SJCRH30 (cell line): ENCODE results near the gene SERAC1. TPM values are rescaled to one million over a fixed set of nuclear protein-coding genes. Genes with fewer than 3 reads are reported as not detected.
"Not testable (repeated sequence)": the region's sequence is repeated elsewhere in the genome, so short reads cannot be mapped to it uniquely, and the experiment has no call there.

ENCODE experiments used
- DNase-seq, 2 experiments: peaks; one replicate each; pipeline ENCODE4 v3.0.0-alpha.2; 2015 to 2020
- H3K27ac ChIP-seq: fragments of 250-450 bp; sonication (Bioruptor Pico); 2 replicates; pipeline ENCODE4 v1.5.1; 2020; ENCODE audit warnings: mild to moderate bottlenecking, moderate library complexity
- H3K27me3 ChIP-seq: fragments of 250-450 bp; sonication (Bioruptor Pico); 2 replicates; pipeline ENCODE4 v1.5.1; 2020; ENCODE audit warnings: mild to moderate bottlenecking, moderate library complexity
- H3K36me3 ChIP-seq: fragments of 250-450 bp; sonication (Bioruptor Pico); 2 replicates; pipeline ENCODE4 v1.5.1; 2020; ENCODE audit warnings: mild to moderate bottlenecking, moderate library complexity
- H3K4me1 ChIP-seq: fragments of 250-450 bp; sonication (Bioruptor Pico); 2 replicates; pipeline ENCODE4 v1.5.1; 2020; ENCODE audit warnings: mild to moderate bottlenecking, moderate library complexity
- H3K4me3 ChIP-seq: fragments of 250-450 bp; sonication (Bioruptor Pico); 2 replicates; pipeline ENCODE4 v1.5.1; 2020; ENCODE audit warnings: mild to moderate bottlenecking, moderate library complexity
- H3K9me3 ChIP-seq: fragments of 250-450 bp; sonication (Bioruptor Pico); replicated peaks from 2 replicates; pipeline ENCODE4 v1.5.1; 2020; ENCODE audit warnings: mild to moderate bottlenecking, moderate library complexity
- total RNA-seq: library from RNA; depleted of rRNA; stranded (reverse); fragments of >200 nt; shearing (Covaris generic); gene quantifications from 2 replicates; pipeline ENCODE4 v1.2.3, GENCODE V29; 2014; rRNA removed

The SERAC1 gene
- total RNA-seq, result 11.2 and 12.3 TPM in 2 replicates

GRCh38 chr6:158168040-158168289 lies at the start of gene SERAC1:
Gene SERAC1 (minus strand): TSS chr6:158168262. CDS start chr6:158158363, 9,899 bp downstream.
- peaks cover 8% of the 10 kb centered on the region for H3K4me1 ChIP-seq
- peak within 1 kb of the TSS; percentile 84 for H3K4me3 ChIP-seq
- H3K9me3 ChIP-seq, result no peaks in the 10 kb centered on the region
- H3K27me3 ChIP-seq, result no peaks in the 10 kb centered on the region
- DNase-seq, result no peak
- no peaks in the 10 kb centered on the region; the same call in 1 of the 2 replicates for H3K36me3 ChIP-seq
- peak within 1 kb of the TSS; percentile 82 for H3K27ac ChIP-seq

- Histone ChIP-seq H3K4me1 (peaks cover 4% of the 10 kb centered on the region; the same call in 1 of the 2 replicates), H3K27me3 (no peaks in the 10 kb centered on the region), H3K4me3 (no peak overlapping the region), H3K36me3 (no peaks in the 10 kb centered on the region), H3K9me3 (peaks cover 4% of the 10 kb centered on the region; the same call in 1 of the 2 replicates), H3K27ac (no peak overlapping the region)
- DNase-seq, result peak; percentile 75 to 89
Measured at GRCh38 chr6:158213925-158214674, 46.0 kb upstream of the SERAC1 start.

GRCh38 chr6:158211273-158212055 lies 43.4 kb upstream of the SERAC1 start:
- H3K27me3 ChIP-seq, result no peaks in the 10 kb centered on the region
- H3K36me3 ChIP-seq, result no peaks in the 10 kb centered on the region
- H3K27ac ChIP-seq, result no peak overlapping the region
- no peak overlapping the region for H3K4me3 ChIP-seq
- peak in 1 of 2 experiments; percentile 23 for DNase-seq
- no peaks in the 10 kb centered on the region for H3K9me3 ChIP-seq
- H3K4me1 ChIP-seq, result peaks cover 4% of the 10 kb centered on the region; the same call in 1 of the 2 replicates

- not testable (repeated sequence) for H3K27me3 ChIP-seq, H3K4me3 ChIP-seq, H3K36me3 ChIP-seq, DNase-seq, H3K4me1 ChIP-seq, H3K9me3 ChIP-seq, H3K27ac ChIP-seq
Measured at GRCh38 chr6:158209582-158210333, 41.7 kb upstream of the SERAC1 start.

- not testable (repeated sequence) for H3K27ac ChIP-seq
Measured at GRCh38 chr6:158208226-158209030, 40.4 kb upstream of the SERAC1 start.

DNA sequence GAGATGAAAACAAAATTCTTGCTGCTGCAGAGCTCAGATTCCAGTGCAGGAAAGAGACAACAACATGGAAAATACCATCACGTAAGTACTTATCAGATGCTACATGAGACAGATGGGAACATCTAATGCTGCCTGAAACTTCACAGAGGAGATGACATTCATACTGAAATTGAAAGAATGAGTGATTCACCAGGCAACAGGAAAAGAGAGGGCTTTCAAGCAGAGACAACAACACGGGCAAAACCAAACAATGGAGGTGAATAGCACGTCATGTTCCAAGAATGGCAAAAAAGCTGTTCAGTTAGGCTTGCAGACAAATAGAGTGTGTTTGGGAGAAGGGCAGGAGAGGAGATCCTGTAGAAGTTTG lies 39.3 kb upstream of the SERAC1 start:
- Histone ChIP-seq H3K4me3 (no peak overlapping the region), H3K4me1 (peaks cover 4% of the 10 kb centered on the region; the same call in 1 of the 2 replicates), H3K9me3 (no peaks in the 10 kb centered on the region), H3K36me3 (no peaks in the 10 kb centered on the region), H3K27me3 (no peaks in the 10 kb centered on the region), H3K27ac (no peak overlapping the region)
- no peak for DNase-seq

More at GRCh38 chr6:158208226-158209030, 40.4 kb upstream of the SERAC1 start:
- not testable (repeated sequence) for H3K27me3 ChIP-seq, H3K4me3 ChIP-seq, DNase-seq, H3K4me1 ChIP-seq, H3K9me3 ChIP-seq, H3K36me3 ChIP-seq

GRCh38 chr6:158206740-158207421 lies 38.8 kb upstream of the SERAC1 start:
- H3K27me3 ChIP-seq, result no peaks in the 10 kb centered on the region
- no peak overlapping the region for H3K27ac ChIP-seq
- no peak for DNase-seq
- H3K4me1 ChIP-seq, result peaks cover 4% of the 10 kb centered on the region; the same call in 1 of the 2 replicates
- no peaks in the 10 kb centered on the region for H3K36me3 ChIP-seq
- H3K4me3 ChIP-seq, result no peak overlapping the region
- no peaks in the 10 kb centered on the region for H3K9me3 ChIP-seq

GRCh38 chr6:158205169-158205944 lies 37.3 kb upstream of the SERAC1 start:
- no peak for DNase-seq
- no peaks in the 10 kb centered on the region for H3K9me3 ChIP-seq
- H3K4me3 ChIP-seq, result no peak overlapping the region
- no peaks in the 10 kb centered on the region for H3K4me1 ChIP-seq
- H3K36me3 ChIP-seq, result no peaks in the 10 kb centered on the region
- no peak overlapping the region for H3K27ac ChIP-seq
- no peaks in the 10 kb centered on the region for H3K27me3 ChIP-seq

DNA sequence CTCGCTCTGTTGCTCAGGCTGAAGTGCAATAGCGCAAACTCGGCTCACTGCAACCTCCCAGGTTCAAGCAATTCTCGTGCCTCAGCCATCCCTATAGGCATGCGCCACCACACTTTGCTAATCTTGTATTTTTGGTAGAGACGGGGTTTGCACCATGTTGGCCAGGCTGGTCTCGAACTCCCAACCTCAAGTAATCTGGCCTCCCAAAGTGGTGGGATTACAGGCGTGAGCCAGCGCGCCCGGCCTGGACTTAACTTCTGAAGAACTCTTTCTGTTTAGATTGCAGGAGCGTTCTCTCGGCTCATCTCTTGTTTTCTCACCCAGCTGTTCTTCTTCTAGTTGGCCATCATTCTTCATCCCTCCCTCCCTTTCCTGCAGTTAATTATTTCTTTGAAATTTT lies 30.4 kb upstream of the SERAC1 start:
- Histone ChIP-seq H3K36me3 (no peaks in the 10 kb centered on the region), H3K4me3 (no peak overlapping the region), H3K9me3 (no peaks in the 10 kb centered on the region), H3K27me3 (no peaks in the 10 kb centered on the region), H3K4me1 (no peaks in the 10 kb centered on the region), H3K27ac (no peak overlapping the region)
- no peak for DNase-seq

- no peaks in the 10 kb centered on the region for H3K27me3 ChIP-seq
- H3K4me1 ChIP-seq, result no peaks in the 10 kb centered on the region
- no peak overlapping the region for H3K27ac ChIP-seq
- H3K36me3 ChIP-seq, result 0 out of 2 replicates have a peak, but pooled peaks cover 2% of the 10 kb centered on the region
- no peaks in the 10 kb centered on the region for H3K9me3 ChIP-seq
- DNase-seq, result no peak
- no peak overlapping the region for H3K4me3 ChIP-seq
Measured at GRCh38 chr6:158194487-158195280, 26.6 kb upstream of the SERAC1 start.

GRCh38 chr6:158191761-158192160 lies 23.7 kb upstream of the SERAC1 start:
- Histone ChIP-seq H3K27me3 (no peaks in the 10 kb centered on the region), H3K4me3 (no peak overlapping the region), H3K9me3 (no peaks in the 10 kb centered on the region), H3K36me3 (0 out of 2 replicates have a peak, but pooled peaks cover 2% of the 10 kb centered on the region), H3K4me1 (peaks cover 10% of the 10 kb centered on the region), H3K27ac (no peak overlapping the region)
- DNase-seq, result no peak

DNA sequence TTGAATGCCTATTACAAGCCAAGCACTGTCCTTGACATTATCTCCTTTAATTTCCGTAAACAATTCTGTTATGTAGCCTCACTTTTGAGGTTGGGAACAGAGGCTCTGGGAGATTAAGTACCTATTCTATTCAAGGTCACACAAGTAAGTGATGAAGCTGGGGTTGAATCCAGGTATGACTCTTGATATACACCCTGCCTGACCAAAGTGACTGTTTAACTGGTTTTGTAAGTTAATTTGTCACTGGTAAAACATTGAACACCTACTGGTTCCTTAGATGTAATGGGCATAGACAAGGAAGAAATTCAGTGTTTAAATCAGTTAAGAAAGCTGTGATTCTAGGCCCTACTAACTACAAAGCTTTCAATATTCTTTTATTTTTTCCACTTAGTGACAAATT lies 23.0 kb upstream of the SERAC1 start:
- DNase-seq, result no peak
- Histone ChIP-seq H3K27ac (no peak overlapping the region), H3K27me3 (no peaks in the 10 kb centered on the region), H3K9me3 (no peaks in the 10 kb centered on the region), H3K36me3 (0 out of 2 replicates have a peak, but pooled peaks cover 2% of the 10 kb centered on the region), H3K4me1 (peaks cover 10% of the 10 kb centered on the region), H3K4me3 (no peak overlapping the region)
